ENCODE measurements around the gene SLC22A14.

DNA sequence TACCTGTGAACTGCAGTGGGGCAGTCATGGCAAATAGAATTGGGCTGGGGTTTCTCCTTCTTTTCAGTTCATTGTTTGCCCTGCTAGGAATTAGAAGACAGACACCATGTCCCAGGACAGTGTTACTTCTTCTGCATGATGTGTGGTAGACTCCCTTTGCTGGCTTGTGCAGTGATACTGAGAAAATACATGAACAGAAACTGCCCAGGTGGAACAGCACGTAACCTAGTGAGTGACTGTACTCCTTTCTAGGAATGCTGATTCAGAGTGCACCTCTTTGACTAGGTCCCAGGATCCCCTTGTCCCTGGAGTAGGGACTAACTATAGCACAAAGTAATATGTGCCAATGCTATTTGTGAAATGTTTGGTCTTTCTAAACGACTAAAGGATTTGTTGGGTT lies 27.2 kb upstream of the SLC22A14 start:
- TF ChIP-seq, protein P1, sequence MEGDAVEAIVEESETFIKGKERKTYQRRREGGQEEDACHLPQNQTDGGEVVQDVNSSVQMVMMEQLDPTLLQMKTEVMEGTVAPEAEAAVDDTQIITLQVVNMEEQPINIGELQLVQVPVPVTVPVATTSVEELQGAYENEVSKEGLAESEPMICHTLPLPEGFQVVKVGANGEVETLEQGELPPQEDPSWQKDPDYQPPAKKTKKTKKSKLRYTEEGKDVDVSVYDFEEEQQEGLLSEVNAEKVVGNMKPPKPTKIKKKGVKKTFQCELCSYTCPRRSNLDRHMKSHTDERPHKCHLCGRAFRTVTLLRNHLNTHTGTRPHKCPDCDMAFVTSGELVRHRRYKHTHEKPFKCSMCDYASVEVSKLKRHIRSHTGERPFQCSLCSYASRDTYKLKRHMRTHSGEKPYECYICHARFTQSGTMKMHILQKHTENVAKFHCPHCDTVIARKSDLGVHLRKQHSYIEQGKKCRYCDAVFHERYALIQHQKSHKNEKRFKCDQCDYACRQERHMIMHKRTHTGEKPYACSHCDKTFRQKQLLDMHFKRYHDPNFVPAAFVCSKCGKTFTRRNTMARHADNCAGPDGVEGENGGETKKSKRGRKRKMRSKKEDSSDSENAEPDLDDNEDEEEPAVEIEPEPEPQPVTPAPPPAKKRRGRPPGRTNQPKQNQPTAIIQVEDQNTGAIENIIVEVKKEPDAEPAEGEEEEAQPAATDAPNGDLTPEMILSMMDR (IDR thresholded peaks at IDR 0.05), result no peak
- TF ChIP-seq POLR2AphosphoS5 (IDR thresholded peaks at IDR 0.05; ENCODE audit: low read depth, low read length) (no peak), TCF7L2 (IDR thresholded peaks at IDR 0.05; ENCODE audit: low read depth, low read length) (no peak)
- TF ChIP-seq, protein P2, sequence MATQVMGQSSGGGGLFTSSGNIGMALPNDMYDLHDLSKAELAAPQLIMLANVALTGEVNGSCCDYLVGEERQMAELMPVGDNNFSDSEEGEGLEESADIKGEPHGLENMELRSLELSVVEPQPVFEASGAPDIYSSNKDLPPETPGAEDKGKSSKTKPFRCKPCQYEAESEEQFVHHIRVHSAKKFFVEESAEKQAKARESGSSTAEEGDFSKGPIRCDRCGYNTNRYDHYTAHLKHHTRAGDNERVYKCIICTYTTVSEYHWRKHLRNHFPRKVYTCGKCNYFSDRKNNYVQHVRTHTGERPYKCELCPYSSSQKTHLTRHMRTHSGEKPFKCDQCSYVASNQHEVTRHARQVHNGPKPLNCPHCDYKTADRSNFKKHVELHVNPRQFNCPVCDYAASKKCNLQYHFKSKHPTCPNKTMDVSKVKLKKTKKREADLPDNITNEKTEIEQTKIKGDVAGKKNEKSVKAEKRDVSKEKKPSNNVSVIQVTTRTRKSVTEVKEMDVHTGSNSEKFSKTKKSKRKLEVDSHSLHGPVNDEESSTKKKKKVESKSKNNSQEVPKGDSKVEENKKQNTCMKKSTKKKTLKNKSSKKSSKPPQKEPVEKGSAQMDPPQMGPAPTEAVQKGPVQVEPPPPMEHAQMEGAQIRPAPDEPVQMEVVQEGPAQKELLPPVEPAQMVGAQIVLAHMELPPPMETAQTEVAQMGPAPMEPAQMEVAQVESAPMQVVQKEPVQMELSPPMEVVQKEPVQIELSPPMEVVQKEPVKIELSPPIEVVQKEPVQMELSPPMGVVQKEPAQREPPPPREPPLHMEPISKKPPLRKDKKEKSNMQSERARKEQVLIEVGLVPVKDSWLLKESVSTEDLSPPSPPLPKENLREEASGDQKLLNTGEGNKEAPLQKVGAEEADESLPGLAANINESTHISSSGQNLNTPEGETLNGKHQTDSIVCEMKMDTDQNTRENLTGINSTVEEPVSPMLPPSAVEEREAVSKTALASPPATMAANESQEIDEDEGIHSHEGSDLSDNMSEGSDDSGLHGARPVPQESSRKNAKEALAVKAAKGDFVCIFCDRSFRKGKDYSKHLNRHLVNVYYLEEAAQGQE (IDR thresholded peaks at IDR 0.05; ENCODE audit: insufficient read depth in 1 of 2, low read depth in 2 of 2, low read length in 1 of 2), result no peak

Measured in Panc1 (cell line).